Measurements from ENCODE around the gene HOXA7. TPM values are rescaled to one million over a fixed set of nuclear protein-coding genes. Genes with fewer than 3 reads are reported as not detected.
A peak's percentile ranks its signal among the peaks of the same experiment; 100 is the strongest.

The HOXA7 gene
- polyA plus RNA-seq, 1 of the 3 experiments (the other 2 are of a cell fraction): not detected

GRCh38 chr7:27160546-27161213, 4.2 kb upstream of the HOXA7 start:
- Histone ChIP-seq H3K9ac (no peak overlapping the region), H3K4me3 (ENCODE audit: low read depth in 2 of 2, low read length in 1 of 2) (peak overlapping the region; percentile 39 to 70), H4K20me1 (ENCODE audit: insufficient read depth) (no peaks in the 10 kb centered on the region), H2AFZ (ENCODE audit: low read depth) (peak overlapping the region; percentile 99), H3K4me1 (ENCODE audit: control insufficient read depth in 1 of 2, insufficient read depth in 2 of 2, low read depth in 1 of 2, low read length in 1 of 2) (peaks cover 0 to 8% of the 10 kb centered on the region in 2 experiments; a peak in 1 of 4 replicates), H3K9me3 (no peaks in the 10 kb centered on the region), H3K36me3 (replicated peaks in 1 of 2; ENCODE audit: control insufficient read depth in 1 of 2, insufficient read depth in 2 of 2, low read length in 1 of 2) (no peaks in the 10 kb centered on the region), H3K27ac (ENCODE audit: low read depth in 2 of 2, low read length in 1 of 2) (no peak overlapping the region), H3K4me2 (peak overlapping the region; percentile 97), H3K9me2 (no peaks in the 10 kb centered on the region), H3F3A (replicated peaks; ENCODE audit: insufficient read depth) (peaks cover 10% of the 10 kb centered on the region), H3K27me3 (ENCODE audit: insufficient read depth) (peaks cover 91% of the 10 kb centered on the region), H3K79me2 (ENCODE audit: insufficient read depth) (no peaks in the 10 kb centered on the region)
- ChIA-PET POLR2A (interaction anchor here (1.3 kb wide), 1 partner anchor 11 kb away, joined by 3 read pairs; no protein-coding TSS in a partner anchor), CTCF (interaction anchor here (0.6 to 12.1 kb wide), 74 partner anchors 13 to 1281 kb away, joined by 3 to 270 read pairs (median 4); partner anchors contain the start of genes HIBADH, HOXA10, HOXA11 and HOXA3)
- peak; percentile 96 for DNase-seq
- 4% methylated on average over 36 of the region's 54 CpGs for WGBS (ENCODE audit: low lambda C conversion rate)
- TF ChIP-seq, protein P1, sequence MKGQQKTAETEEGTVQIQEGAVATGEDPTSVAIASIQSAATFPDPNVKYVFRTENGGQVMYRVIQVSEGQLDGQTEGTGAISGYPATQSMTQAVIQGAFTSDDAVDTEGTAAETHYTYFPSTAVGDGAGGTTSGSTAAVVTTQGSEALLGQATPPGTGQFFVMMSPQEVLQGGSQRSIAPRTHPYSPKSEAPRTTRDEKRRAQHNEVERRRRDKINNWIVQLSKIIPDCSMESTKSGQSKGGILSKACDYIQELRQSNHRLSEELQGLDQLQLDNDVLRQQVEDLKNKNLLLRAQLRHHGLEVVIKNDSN (IDR thresholded peaks at IDR 0.05; ENCODE audit: borderline replicate concordance, low read depth): no peak
- TF ChIP-seq YY1 (IDR thresholded peaks at IDR 0.05; ENCODE audit: low read depth) (peak; percentile 94), TAF1 (IDR thresholded peaks at IDR 0.05; ENCODE audit: borderline replicate concordance, low read depth, low read length) (no peak), MXI1 (IDR thresholded peaks at IDR 0.05; ENCODE audit: low read depth, low read length) (no peak; the same call in 1 of the 2 replicates), MAX (IDR thresholded peaks at IDR 0.05; ENCODE audit: low read depth) (0 out of 2 replicates have a peak, but pooled peaks have one; percentile 28), IRF3 (IDR thresholded peaks at IDR 0.05; ENCODE audit: low read depth, low read length) (no peak; the same call in 1 of the 2 replicates), RCOR1 (IDR thresholded peaks at IDR 0.05; ENCODE audit: low read length) (peak; percentile 59; the same call in 1 of the 2 replicates), ELF1 (IDR thresholded peaks at IDR 0.05) (no peak), TEAD4 (IDR thresholded peaks at IDR 0.05; ENCODE audit: borderline replicate concordance, insufficient read depth) (peak; percentile 87), ZBTB33 (IDR thresholded peaks at IDR 0.05; ENCODE audit: borderline replicate concordance, low read depth) (no peak), RAD21 (IDR thresholded peaks at IDR 0.05; ENCODE audit: low read length) (peak; percentile 94), PBX3 (IDR thresholded peaks at IDR 0.05) (no peak), GATA2 (CRISPR knock-in tag; IDR thresholded peaks at IDR 0.05) (no peak), FOXJ3 (CRISPR knock-in tag; IDR thresholded peaks at IDR 0.05) (no peak), POLR2AphosphoS5 (IDR thresholded peaks at IDR 0.05; ENCODE audit: low read depth, low read length) (no peak), FOXM1 (IDR thresholded peaks at IDR 0.05; ENCODE audit: low read depth) (no peak), RFX5 (IDR thresholded peaks at IDR 0.05; ENCODE audit: low read length) (no peak), NFIC (IDR thresholded peaks at IDR 0.05; ENCODE audit: borderline replicate concordance) (no peak), GABPA (IDR thresholded peaks at IDR 0.05; ENCODE audit: low read depth) (no peak), TCF12 (IDR thresholded peaks at IDR 0.05) (no peak), EZH2phosphoT487 (IDR thresholded peaks at IDR 0.05; ENCODE audit: borderline replicate concordance, low read depth) (no peak)
- TF ChIP-seq, protein P2, sequence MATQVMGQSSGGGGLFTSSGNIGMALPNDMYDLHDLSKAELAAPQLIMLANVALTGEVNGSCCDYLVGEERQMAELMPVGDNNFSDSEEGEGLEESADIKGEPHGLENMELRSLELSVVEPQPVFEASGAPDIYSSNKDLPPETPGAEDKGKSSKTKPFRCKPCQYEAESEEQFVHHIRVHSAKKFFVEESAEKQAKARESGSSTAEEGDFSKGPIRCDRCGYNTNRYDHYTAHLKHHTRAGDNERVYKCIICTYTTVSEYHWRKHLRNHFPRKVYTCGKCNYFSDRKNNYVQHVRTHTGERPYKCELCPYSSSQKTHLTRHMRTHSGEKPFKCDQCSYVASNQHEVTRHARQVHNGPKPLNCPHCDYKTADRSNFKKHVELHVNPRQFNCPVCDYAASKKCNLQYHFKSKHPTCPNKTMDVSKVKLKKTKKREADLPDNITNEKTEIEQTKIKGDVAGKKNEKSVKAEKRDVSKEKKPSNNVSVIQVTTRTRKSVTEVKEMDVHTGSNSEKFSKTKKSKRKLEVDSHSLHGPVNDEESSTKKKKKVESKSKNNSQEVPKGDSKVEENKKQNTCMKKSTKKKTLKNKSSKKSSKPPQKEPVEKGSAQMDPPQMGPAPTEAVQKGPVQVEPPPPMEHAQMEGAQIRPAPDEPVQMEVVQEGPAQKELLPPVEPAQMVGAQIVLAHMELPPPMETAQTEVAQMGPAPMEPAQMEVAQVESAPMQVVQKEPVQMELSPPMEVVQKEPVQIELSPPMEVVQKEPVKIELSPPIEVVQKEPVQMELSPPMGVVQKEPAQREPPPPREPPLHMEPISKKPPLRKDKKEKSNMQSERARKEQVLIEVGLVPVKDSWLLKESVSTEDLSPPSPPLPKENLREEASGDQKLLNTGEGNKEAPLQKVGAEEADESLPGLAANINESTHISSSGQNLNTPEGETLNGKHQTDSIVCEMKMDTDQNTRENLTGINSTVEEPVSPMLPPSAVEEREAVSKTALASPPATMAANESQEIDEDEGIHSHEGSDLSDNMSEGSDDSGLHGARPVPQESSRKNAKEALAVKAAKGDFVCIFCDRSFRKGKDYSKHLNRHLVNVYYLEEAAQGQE (IDR thresholded peaks at IDR 0.05; ENCODE audit: low read depth, low read length): no peak
- TF ChIP-seq, protein P3, sequence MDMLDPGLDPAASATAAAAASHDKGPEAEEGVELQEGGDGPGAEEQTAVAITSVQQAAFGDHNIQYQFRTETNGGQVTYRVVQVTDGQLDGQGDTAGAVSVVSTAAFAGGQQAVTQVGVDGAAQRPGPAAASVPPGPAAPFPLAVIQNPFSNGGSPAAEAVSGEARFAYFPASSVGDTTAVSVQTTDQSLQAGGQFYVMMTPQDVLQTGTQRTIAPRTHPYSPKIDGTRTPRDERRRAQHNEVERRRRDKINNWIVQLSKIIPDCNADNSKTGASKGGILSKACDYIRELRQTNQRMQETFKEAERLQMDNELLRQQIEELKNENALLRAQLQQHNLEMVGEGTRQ (IDR thresholded peaks at IDR 0.05; ENCODE audit: borderline replicate concordance, low read depth, low read length): no peak

Measured in SK-N-SH (cell line).